ENCODE measurements around the gene CD207.
A peak's percentile ranks its signal among the peaks of the same experiment; 100 is the strongest.

CD207 gene

GRCh38 chr2:70793450-70793849, 42.2 kb downstream of the CD207 start:
- no peak for DNase-seq (ENCODE audit: low spot score)

- no peak for DNase-seq (ENCODE audit: low spot score)
Observed at GRCh38 chr2:70790136-70790828, 45.3 kb downstream of the CD207 start, which contains the start of gene FIGLA. FIGLA (minus strand) TSS chr2:70790643; CDS start chr2:70790638, 5 bp downstream.

- no peak for DNase-seq (ENCODE audit: low spot score)
Observed at GRCh38 chr2:70789304-70790135, 46.1 kb downstream of the CD207 start.

- DNase-seq (ENCODE audit: low spot score): peak; percentile 30
Observed at GRCh38 chr2:70785137-70785911, 50.3 kb downstream of the CD207 start.

- DNase-seq (ENCODE audit: low spot score): no peak
Observed at GRCh38 chr2:70784320-70784719, 51.3 kb downstream of the CD207 start.

Data from LoVo (cell line).